WTC11 (cell line): Measurements from ENCODE around the gene MICU2. TPM values are rescaled to one million over a fixed set of nuclear protein-coding genes. Genes with fewer than 3 reads are reported as not detected.

ENCODE experiments used
- CDX4 ChIP-seq: fragments of 250-450 bp; sonication (Bioruptor Pico); IDR thresholded peaks from 2 replicates; pipeline ENCODE4 v1.9.0; 2021; ENCODE audit warnings: moderate library complexity, mild to moderate bottlenecking, inconsistent platforms, borderline replicate concordance
- IRF1 ChIP-seq: sonication (generic); formaldehyde crosslinking; IDR thresholded peaks from 2 replicates; pipeline ENCODE4 v1.8.0; 2023; ENCODE audit warnings: missing genetic modification reagents
- MXD4 ChIP-seq: fragments of 250-450 bp; sonication (Bioruptor Pico); IDR thresholded peaks from 2 replicates; pipeline ENCODE4 v1.8.0; 2021; ENCODE audit warnings: mild to moderate bottlenecking, moderate library complexity, borderline replicate concordance
- NFYB ChIP-seq: sonication (generic); formaldehyde crosslinking; conservative IDR thresholded peaks from 2 replicates; pipeline ENCODE4 v1.8.0; 2022; ENCODE audit warnings: low read depth, missing genetic modification reagents
- PRRX2 ChIP-seq: fragments of 250-450 bp; sonication (Bioruptor Pico); IDR thresholded peaks from 2 replicates; pipeline ENCODE4 v1.8.0; 2021; ENCODE audit warnings: mild to moderate bottlenecking
- ZNF281 ChIP-seq: sonication (generic); formaldehyde crosslinking; IDR thresholded peaks from 2 replicates; pipeline ENCODE4 v1.8.0; 2023; ENCODE audit warnings: mild to moderate bottlenecking, missing genetic modification reagents
- ZNF396 ChIP-seq: fragments of 250-450 bp; sonication (Bioruptor Pico); IDR thresholded peaks from 2 replicates; pipeline ENCODE4 v1.8.0; 2021; ENCODE audit warnings: mild to moderate bottlenecking, moderate library complexity, borderline replicate concordance
- ZNF416 ChIP-seq: fragments of 250-450 bp; sonication (Bioruptor Pico); IDR thresholded peaks from 2 replicates; pipeline ENCODE4 v1.9.0; 2021; ENCODE audit warnings: mild to moderate bottlenecking, inconsistent platforms
- total RNA-seq: library from RNA; stranded (reverse); gene quantifications from 3 replicates; pipeline ENCODE4 v1.2.3, GENCODE V29; 2021
- TF ChIP-seq, protein P1 (sequence below): fragments of 250-450 bp; sonication (Bioruptor Pico); IDR thresholded peaks from 2 replicates; pipeline ENCODE4 v1.9.0; 2021; ENCODE audit warnings: mild to moderate bottlenecking, borderline replicate concordance
- TF ChIP-seq, protein P2 (sequence below): sonication (generic); formaldehyde crosslinking; IDR thresholded peaks from 2 replicates; pipeline ENCODE4 v1.8.1; 2023; ENCODE audit warnings: mild to moderate bottlenecking, missing genetic modification reagents, borderline replicate concordance
- TF ChIP-seq, protein P3 (sequence below): sonication (generic); formaldehyde crosslinking; IDR thresholded peaks from 2 replicates; pipeline ENCODE4 v1.8.1; 2022; ENCODE audit warnings: mild to moderate bottlenecking, moderate library complexity, missing genetic modification reagents
- TF ChIP-seq, protein P4 (sequence below): sonication (generic); formaldehyde crosslinking; IDR thresholded peaks from 2 replicates; pipeline ENCODE4 v1.8.1; 2022; ENCODE audit warnings: low read depth, mild to moderate bottlenecking, moderate library complexity, missing genetic modification reagents, borderline replicate concordance
- TF ChIP-seq, protein P5 (sequence below): fragments of 250-450 bp; sonication (Bioruptor Pico); conservative IDR thresholded peaks from 2 replicates; pipeline ENCODE4 v1.9.0; 2021; ENCODE audit warnings: mild to moderate bottlenecking

The MICU2 gene
- total RNA-seq, 1 experiment from 2014 or later = 33.8 TPM

DNA sequence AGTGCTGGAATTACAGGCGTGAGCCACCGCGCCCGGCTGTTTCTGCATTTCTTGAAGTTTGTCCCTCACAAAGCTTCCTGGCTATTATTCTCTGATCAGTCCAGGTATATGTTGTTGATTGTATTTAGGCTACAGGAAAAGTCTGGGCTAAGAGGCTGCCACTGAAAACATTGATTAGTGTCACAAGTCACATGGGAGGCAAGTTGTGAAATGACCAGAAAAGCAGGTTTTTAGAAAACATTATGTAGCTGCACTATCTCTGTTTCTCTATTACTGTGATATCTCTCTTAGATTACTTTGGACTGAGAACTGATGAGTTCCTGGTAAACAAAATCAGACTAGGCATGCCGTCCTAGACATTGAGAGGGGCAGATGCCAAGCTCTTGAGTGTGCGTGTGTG is 128.9 kb downstream of the MICU2 start (continued):
- TF ChIP-seq, protein P1, sequence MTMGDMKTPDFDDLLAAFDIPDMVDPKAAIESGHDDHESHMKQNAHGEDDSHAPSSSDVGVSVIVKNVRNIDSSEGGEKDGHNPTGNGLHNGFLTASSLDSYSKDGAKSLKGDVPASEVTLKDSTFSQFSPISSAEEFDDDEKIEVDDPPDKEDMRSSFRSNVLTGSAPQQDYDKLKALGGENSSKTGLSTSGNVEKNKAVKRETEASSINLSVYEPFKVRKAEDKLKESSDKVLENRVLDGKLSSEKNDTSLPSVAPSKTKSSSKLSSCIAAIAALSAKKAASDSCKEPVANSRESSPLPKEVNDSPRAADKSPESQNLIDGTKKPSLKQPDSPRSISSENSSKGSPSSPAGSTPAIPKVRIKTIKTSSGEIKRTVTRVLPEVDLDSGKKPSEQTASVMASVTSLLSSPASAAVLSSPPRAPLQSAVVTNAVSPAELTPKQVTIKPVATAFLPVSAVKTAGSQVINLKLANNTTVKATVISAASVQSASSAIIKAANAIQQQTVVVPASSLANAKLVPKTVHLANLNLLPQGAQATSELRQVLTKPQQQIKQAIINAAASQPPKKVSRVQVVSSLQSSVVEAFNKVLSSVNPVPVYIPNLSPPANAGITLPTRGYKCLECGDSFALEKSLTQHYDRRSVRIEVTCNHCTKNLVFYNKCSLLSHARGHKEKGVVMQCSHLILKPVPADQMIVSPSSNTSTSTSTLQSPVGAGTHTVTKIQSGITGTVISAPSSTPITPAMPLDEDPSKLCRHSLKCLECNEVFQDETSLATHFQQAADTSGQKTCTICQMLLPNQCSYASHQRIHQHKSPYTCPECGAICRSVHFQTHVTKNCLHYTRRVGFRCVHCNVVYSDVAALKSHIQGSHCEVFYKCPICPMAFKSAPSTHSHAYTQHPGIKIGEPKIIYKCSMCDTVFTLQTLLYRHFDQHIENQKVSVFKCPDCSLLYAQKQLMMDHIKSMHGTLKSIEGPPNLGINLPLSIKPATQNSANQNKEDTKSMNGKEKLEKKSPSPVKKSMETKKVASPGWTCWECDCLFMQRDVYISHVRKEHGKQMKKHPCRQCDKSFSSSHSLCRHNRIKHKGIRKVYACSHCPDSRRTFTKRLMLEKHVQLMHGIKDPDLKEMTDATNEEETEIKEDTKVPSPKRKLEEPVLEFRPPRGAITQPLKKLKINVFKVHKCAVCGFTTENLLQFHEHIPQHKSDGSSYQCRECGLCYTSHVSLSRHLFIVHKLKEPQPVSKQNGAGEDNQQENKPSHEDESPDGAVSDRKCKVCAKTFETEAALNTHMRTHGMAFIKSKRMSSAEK (CRISPR knock-in tag) = no peak
- TF ChIP-seq PRRX2 (CRISPR knock-in tag) (no peak), IRF1 (CRISPR knock-in tag) (no peak), NFYB (CRISPR knock-in tag) (no peak), ZNF396 (CRISPR knock-in tag) (no peak), ZNF281 (CRISPR knock-in tag) (no peak), ZNF416 (CRISPR knock-in tag) (no peak), MXD4 (no peak), CDX4 (CRISPR knock-in tag) (no peak)
- TF ChIP-seq, protein P2, sequence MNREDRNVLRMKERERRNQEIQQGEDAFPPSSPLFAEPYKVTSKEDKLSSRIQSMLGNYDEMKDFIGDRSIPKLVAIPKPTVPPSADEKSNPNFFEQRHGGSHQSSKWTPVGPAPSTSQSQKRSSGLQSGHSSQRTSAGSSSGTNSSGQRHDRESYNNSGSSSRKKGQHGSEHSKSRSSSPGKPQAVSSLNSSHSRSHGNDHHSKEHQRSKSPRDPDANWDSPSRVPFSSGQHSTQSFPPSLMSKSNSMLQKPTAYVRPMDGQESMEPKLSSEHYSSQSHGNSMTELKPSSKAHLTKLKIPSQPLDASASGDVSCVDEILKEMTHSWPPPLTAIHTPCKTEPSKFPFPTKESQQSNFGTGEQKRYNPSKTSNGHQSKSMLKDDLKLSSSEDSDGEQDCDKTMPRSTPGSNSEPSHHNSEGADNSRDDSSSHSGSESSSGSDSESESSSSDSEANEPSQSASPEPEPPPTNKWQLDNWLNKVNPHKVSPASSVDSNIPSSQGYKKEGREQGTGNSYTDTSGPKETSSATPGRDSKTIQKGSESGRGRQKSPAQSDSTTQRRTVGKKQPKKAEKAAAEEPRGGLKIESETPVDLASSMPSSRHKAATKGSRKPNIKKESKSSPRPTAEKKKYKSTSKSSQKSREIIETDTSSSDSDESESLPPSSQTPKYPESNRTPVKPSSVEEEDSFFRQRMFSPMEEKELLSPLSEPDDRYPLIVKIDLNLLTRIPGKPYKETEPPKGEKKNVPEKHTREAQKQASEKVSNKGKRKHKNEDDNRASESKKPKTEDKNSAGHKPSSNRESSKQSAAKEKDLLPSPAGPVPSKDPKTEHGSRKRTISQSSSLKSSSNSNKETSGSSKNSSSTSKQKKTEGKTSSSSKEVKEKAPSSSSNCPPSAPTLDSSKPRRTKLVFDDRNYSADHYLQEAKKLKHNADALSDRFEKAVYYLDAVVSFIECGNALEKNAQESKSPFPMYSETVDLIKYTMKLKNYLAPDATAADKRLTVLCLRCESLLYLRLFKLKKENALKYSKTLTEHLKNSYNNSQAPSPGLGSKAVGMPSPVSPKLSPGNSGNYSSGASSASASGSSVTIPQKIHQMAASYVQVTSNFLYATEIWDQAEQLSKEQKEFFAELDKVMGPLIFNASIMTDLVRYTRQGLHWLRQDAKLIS (CRISPR knock-in tag) = no peak
- TF ChIP-seq, protein P3, sequence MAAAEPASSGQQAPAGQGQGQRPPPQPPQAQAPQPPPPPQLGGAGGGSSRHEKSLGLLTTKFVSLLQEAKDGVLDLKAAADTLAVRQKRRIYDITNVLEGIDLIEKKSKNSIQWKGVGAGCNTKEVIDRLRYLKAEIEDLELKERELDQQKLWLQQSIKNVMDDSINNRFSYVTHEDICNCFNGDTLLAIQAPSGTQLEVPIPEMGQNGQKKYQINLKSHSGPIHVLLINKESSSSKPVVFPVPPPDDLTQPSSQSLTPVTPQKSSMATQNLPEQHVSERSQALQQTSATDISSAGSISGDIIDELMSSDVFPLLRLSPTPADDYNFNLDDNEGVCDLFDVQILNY (CRISPR knock-in tag) = no peak
- TF ChIP-seq, protein P4, sequence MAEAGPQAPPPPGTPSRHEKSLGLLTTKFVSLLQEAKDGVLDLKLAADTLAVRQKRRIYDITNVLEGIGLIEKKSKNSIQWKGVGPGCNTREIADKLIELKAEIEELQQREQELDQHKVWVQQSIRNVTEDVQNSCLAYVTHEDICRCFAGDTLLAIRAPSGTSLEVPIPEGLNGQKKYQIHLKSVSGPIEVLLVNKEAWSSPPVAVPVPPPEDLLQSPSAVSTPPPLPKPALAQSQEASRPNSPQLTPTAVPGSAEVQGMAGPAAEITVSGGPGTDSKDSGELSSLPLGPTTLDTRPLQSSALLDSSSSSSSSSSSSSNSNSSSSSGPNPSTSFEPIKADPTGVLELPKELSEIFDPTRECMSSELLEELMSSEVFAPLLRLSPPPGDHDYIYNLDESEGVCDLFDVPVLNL (CRISPR knock-in tag) = no peak
- TF ChIP-seq, protein P5, sequence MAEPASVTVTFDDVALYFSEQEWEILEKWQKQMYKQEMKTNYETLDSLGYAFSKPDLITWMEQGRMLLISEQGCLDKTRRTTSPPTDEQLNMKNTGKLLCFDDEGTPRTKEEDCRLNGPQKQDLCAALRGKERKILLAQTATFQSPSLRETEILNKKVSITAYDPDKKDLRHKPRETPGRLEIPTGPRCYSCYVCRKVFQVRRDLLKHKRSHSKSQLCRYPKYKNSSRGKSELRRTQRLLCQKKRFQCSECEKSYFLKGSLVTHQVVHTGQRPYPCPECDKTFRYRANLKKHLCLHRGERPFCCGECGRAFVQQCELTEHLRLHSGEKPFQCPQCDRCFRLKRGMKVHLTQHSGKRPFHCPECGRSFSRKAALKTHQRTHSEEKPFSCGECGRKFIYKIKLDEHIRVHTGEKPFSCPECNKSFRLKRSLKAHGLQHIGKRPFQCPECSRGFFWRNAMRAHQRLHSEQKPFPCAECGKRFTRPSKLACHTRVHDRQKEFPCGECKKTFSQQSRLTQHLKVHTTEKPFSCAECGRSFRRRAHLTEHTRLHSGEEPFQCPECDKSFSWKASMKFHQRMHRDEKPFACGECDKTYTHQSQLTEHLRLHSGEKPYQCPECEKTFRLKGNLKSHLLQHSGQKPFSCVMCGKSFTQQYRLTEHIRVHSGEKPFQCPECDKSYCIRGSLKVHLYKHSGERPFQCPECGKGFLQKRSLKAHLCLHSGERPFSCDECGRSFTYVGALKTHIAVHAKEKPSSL (CRISPR knock-in tag) = no peak
